A549 (cell line): ENCODE data around the gene SLC16A4. TPM values are rescaled to one million over a fixed set of nuclear protein-coding genes. Genes with fewer than 3 reads are reported as not detected.

ENCODE experiments used
- ATAC-seq, 2 experiments: fragments of 200-7000 bp in 1 of 2; fragments of >200 bp in 1 of 2; cut with Nextera tagmentation in 1 of 2; cut with Tn5 transposase in 1 of 2; 3 replicates each; pipeline versions ENCODE4 v1.8.0 to v1.9.1; 2018 to 2020; ENCODE audit warnings: mild to moderate bottlenecking in 1 of 2, moderate library complexity in 1 of 2
- CTCF ChIA-PET: fragments of 300-600 bp; sonication (Branson Sonifier 250); formaldehyde crosslinking; extraction: SDS; loops from one replicate; lab custom pipeline; 2021; ENCODE audit warnings: antibody characterized with exemption, inconsistent platforms; lab: Yijun Ruan, JAX
- POLR2A ChIA-PET: fragments of 350-600 bp; formaldehyde crosslinking; extraction: SDS; loops from one replicate; lab custom pipeline; 2021; ENCODE audit warnings: antibody characterized with exemption, inconsistent platforms; lab: Yijun Ruan, JAX
- DNase-seq, 2 experiments: peaks; one replicate each; pipeline versions ENCODE4 v3.0.0 to v3.0.0-alpha.2; 2011 to 2016; ENCODE audit warnings: low read depth in 1 of 2, low spot score in 1 of 2
- FAIRE-seq: peaks from 2 replicates; lab custom pipeline; 2011; peaks lifted over from hg19 to GRCh38; lab: Jason Lieb, UNC
- H3K27ac ChIP-seq, 2 experiments: fragments of >200 bp; sonication (Bioruptor Twin); formaldehyde crosslinking; 3 replicates each; pipeline ENCODE4 v1.5.1; 2016 to 2017
- H3K4me1 ChIP-seq: fragments of >200 bp; sonication (Bioruptor Twin); formaldehyde crosslinking; 3 replicates; pipeline ENCODE4 v1.6.1; 2016
- H3K4me2 ChIP-seq: fragments of >200 bp; sonication (Bioruptor Twin); formaldehyde crosslinking; 3 replicates; pipeline ENCODE4 v1.6.1; 2016
- H3K4me3 ChIP-seq: fragments of >200 bp; sonication (Bioruptor Twin); formaldehyde crosslinking; 3 replicates; pipeline ENCODE4 v1.5.1; 2016
- H3K9me3 ChIP-seq: fragments of >200 bp; sonication (Bioruptor Twin); formaldehyde crosslinking; 3 replicates; pipeline ENCODE4 v1.6.1; 2016
- ATOH8 ChIP-seq: fragments of 250-450 bp; sonication (Bioruptor Pico); IDR thresholded peaks from 2 replicates; pipeline ENCODE4 v1.5.0; 2020; ENCODE audit warnings: low read depth, mild to moderate bottlenecking, moderate library complexity
- CEBPB ChIP-seq, 2 experiments: fragments of >200 bp in 1 of 2; sonication (Bioruptor Twin) in 1 of 2; formaldehyde crosslinking in 1 of 2; IDR thresholded peaks; 2 replicates each; pipeline ENCODE4 v1.6.1; 2012 to 2016
- EP300 ChIP-seq, 2 experiments: fragments of >200 bp; sonication (Bioruptor Twin); formaldehyde crosslinking; IDR thresholded peaks; 2 replicates in 1 of 2; 3 replicates in 1 of 2; pipeline ENCODE4 v1.6.1; 2016 to 2017
- ESRRA ChIP-seq: fragments of 150-350 bp; IDR thresholded peaks from 2 replicates; pipeline ENCODE4 v1.6.1; 2014; ENCODE audit warnings: mild to moderate bottlenecking, low read length, borderline replicate concordance
- FOSL2 ChIP-seq, 2 experiments: fragments of 450-650 bp in 1 of 2; fragments of >200 bp in 1 of 2; sonication (Bioruptor Twin) in 1 of 2; formaldehyde crosslinking; IDR thresholded peaks; 2 replicates each; pipeline versions ENCODE4 v1.5.0 to v1.6.1; 2016 to 2020; ENCODE audit warnings: mild to moderate bottlenecking in 1 of 2, moderate library complexity in 1 of 2
- FOXS1 ChIP-seq: fragments of 250-450 bp; sonication (Bioruptor Pico); IDR thresholded peaks from 2 replicates; pipeline ENCODE4 v1.5.0; 2020; ENCODE audit warnings: mild to moderate bottlenecking, moderate library complexity
- HEYL ChIP-seq: fragments of 250-450 bp; sonication (Bioruptor Pico); IDR thresholded peaks from 2 replicates; pipeline ENCODE4 v1.8.0; 2021; ENCODE audit warnings: mild to moderate bottlenecking, moderate library complexity
- HOXB13 ChIP-seq: fragments of 250-450 bp; sonication (Bioruptor Pico); IDR thresholded peaks from 2 replicates; pipeline ENCODE4 v1.5.0; 2020; ENCODE audit warnings: low read depth, mild to moderate bottlenecking, moderate library complexity
- HOXB5 ChIP-seq: fragments of 250-450 bp; sonication (Bioruptor Pico); IDR thresholded peaks from 2 replicates; pipeline ENCODE4 v1.5.0; 2020; ENCODE audit warnings: mild to moderate bottlenecking, moderate library complexity
- JUN ChIP-seq, 2 experiments: fragments of >200 bp; sonication (Bioruptor Twin); formaldehyde crosslinking; IDR thresholded peaks; 2 replicates in 1 of 2; 3 replicates in 1 of 2; pipeline ENCODE4 v1.6.1; 2016 to 2017
- MAFK ChIP-seq: fragments of 450-650 bp; IDR thresholded peaks from 2 replicates; pipeline ENCODE4 v1.6.1; 2014; ENCODE audit not compliant: partially characterized antibody
- MYC ChIP-seq: IDR thresholded peaks from 2 replicates; pipeline ENCODE4 v1.6.1; 2012; ENCODE audit warnings: mild to moderate bottlenecking, inconsistent platforms, low read length, improper control_type of control experiment, borderline replicate concordance
- NFE2L2 ChIP-seq: fragments of 150-350 bp; conservative IDR thresholded peaks from 2 replicates; pipeline ENCODE4 v1.6.1; 2014; ENCODE audit warnings: low read length
- NPAS2 ChIP-seq: fragments of 250-450 bp; sonication (Bioruptor Pico); IDR thresholded peaks from 2 replicates; pipeline ENCODE4 v1.8.0; 2022; ENCODE audit warnings: mild to moderate bottlenecking, moderate library complexity, borderline replicate concordance
- PBX3 ChIP-seq: IDR thresholded peaks from 2 replicates; pipeline ENCODE4 v1.6.1; 2012
- PHF8 ChIP-seq: fragments of 200-600 bp; sonication (generic); IDR thresholded peaks from 2 replicates; pipeline ENCODE4 v1.6.1; 2016; ENCODE audit warnings: low read depth, mild to moderate bottlenecking, antibody characterized with exemption, moderate library complexity, borderline replicate concordance
- POLR2A ChIP-seq: IDR thresholded peaks from 2 replicates; pipeline ENCODE4 v1.6.1; 2012; ENCODE audit warnings: mild to moderate bottlenecking, low read length
- RFX5 ChIP-seq: fragments of 450-650 bp; IDR thresholded peaks from 2 replicates; pipeline ENCODE4 v1.7.1; 2014; ENCODE audit warnings: antibody characterized with exemption, mild to moderate bottlenecking, moderate library complexity
- SMC3 ChIP-seq: fragments of >200 bp; sonication (Bioruptor Twin); formaldehyde crosslinking; IDR thresholded peaks from 3 replicates; pipeline ENCODE4 v1.6.1; 2018; ENCODE audit warnings: inconsistent platforms
- TP53 ChIP-seq: fragments of 250-450 bp; sonication (Bioruptor Pico); IDR thresholded peaks from 2 replicates; pipeline ENCODE4 v1.5.0; 2021; ENCODE audit warnings: mild to moderate bottlenecking, moderate library complexity
- USF2 ChIP-seq: fragments of 450-650 bp; IDR thresholded peaks from 2 replicates; pipeline ENCODE4 v1.6.1; 2014; ENCODE audit warnings: antibody characterized with exemption
- ZSCAN20 ChIP-seq: fragments of 250-450 bp; sonication (Bioruptor Pico); IDR thresholded peaks from 2 replicates; pipeline ENCODE4 v1.8.0; 2022; ENCODE audit warnings: mild to moderate bottlenecking, moderate library complexity
- WGBS: methylation state at CpG from one replicate; pipeline ENCODE4 v1.1.6; 2017; ENCODE audit errors: missing lambda C conversion rate; 5-methylcytosine and 5-hydroxymethylcytosine counted together
- polyA plus RNA-seq, 4 experiments: library from polyadenylated mRNA; depleted of rRNA in 3 of 4; stranded (reverse); fragments of >200 nt; fragmentation: RNase III in 1 of 4; extraction: RNeasy Plus Mini Kit Qiagen cat#74134 plus additional on column Dnase treatment in 1 of 4; gene quantifications; 2 replicates in 3 of 4; 3 replicates in 1 of 4; pipeline ENCODE4 v1.2.3, GENCODE V29; 2011 to 2017
- TF ChIP-seq, protein P1 (sequence below): fragments of 250-450 bp; sonication (Bioruptor Pico); IDR thresholded peaks from 2 replicates; pipeline ENCODE4 v1.5.0; 2021; ENCODE audit warnings: mild to moderate bottlenecking, moderate library complexity, borderline replicate concordance
- TF ChIP-seq, protein P2 (sequence below): IDR thresholded peaks from 2 replicates; pipeline ENCODE4 v1.6.1; 2012
- TF ChIP-seq, protein P3 (sequence below): fragments of >200 bp; sonication (Bioruptor Twin); formaldehyde crosslinking; IDR thresholded peaks from 3 replicates; pipeline ENCODE4 v1.6.1; 2016
- TF ChIP-seq, protein P4 (sequence below): fragments of >200 bp; sonication (Bioruptor Twin); formaldehyde crosslinking; IDR thresholded peaks from 3 replicates; pipeline ENCODE4 v1.5.1; 2016

Gene SLC16A4
- polyA plus RNA-seq, 2 of the 4 experiments (the other 2 are of a cell fraction), result 61.0 to 176 TPM

DNA sequence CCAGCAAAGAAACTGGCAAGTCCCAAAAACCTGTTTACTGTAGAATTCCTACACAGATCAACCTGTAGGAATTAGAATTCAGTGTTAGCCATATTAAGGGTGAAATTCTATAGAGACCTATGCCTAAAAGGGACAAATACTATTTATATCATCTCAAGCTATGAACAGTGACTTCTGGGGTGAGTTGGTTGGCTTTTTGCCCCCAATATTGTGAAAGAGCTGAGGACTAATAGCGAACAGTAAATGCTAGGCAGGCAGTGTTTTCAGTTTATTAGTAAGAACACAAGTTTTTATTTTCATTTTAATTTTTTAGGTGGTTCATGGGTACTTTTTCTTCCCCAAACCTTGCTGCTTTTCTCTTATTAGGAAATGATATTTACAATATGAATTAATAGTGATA lies 15.3 kb downstream of the SLC16A4 start:
- TF ChIP-seq NFE2L2 (no peak), HEYL (CRISPR knock-in tag) (no peak), MYC (no peak), HOXB5 (CRISPR knock-in tag) (no peak), PHF8 (no peak), EP300 (IDR thresholded peaks at IDR 0.05) (no peak), ATOH8 (CRISPR knock-in tag) (no peak)
- TF ChIP-seq, protein P1, sequence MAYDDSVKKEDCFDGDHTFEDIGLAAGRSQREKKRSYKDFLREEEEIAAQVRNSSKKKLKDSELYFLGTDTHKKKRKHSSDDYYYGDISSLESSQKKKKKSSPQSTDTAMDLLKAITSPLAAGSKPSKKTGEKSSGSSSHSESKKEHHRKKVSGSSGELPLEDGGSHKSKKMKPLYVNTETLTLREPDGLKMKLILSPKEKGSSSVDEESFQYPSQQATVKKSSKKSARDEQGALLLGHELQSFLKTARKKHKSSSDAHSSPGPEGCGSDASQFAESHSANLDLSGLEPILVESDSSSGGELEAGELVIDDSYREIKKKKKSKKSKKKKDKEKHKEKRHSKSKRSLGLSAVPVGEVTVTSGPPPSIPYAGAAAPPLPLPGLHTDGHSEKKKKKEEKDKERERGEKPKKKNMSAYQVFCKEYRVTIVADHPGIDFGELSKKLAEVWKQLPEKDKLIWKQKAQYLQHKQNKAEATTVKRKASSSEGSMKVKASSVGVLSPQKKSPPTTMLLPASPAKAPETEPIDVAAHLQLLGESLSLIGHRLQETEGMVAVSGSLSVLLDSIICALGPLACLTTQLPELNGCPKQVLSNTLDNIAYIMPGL (CRISPR knock-in tag), result no peak
- no peak for ATAC-seq
- FAIRE-seq, result no peak
- DNase-seq, result no peak
- Histone ChIP-seq H3K4me2 (no peak overlapping the region), H3K27ac (no peak overlapping the region), H3K4me3 (no peak overlapping the region), H3K4me1 (peaks cover 14% of the 10 kb centered on the region; the same call in 2 of the 3 replicates), H3K9me3 (no peaks in the 10 kb centered on the region)
- 93% methylated on average over 1 of the region's 1 CpG for WGBS
- POLR2A ChIA-PET, result no interaction called here
- CTCF ChIA-PET, result no interaction called here

- peak; percentile 74 to 76; a peak in 4 of 6 replicates for ATAC-seq
- peaks cover 16% of the 10 kb centered on the region; the same call in 2 of the 3 replicates for H3K4me1 ChIP-seq
- no peak for TF ChIP-seq FOSL2 (IDR thresholded peaks at IDR 0.05)
- TF ChIP-seq FOSL2 (CRISPR knock-in tag; IDR thresholded peaks at IDR 0.05), result 0 out of 2 replicates have a peak, but pooled peaks have one; percentile 24
- TF ChIP-seq FOXS1, result no peak
- no peak overlapping the region for H3K4me3 ChIP-seq
- WGBS, result 5% methylated on average over 1 of the region's 1 CpG
- DNase-seq, result no peak
- no peak overlapping the region for H3K27ac ChIP-seq
- ChIA-PET POLR2A (no interaction called here), CTCF (interaction anchor here (0.7 kb wide), 2 partner anchors 16 to 22 kb away, joined by 3 to 5 read pairs; no protein-coding TSS in a partner anchor)
- H3K4me2 ChIP-seq, result no peak overlapping the region
- no peak for FAIRE-seq
- H3K9me3 ChIP-seq, result no peaks in the 10 kb centered on the region
Observed at GRCh38 chr1:110370827-110371226, 20.0 kb downstream of the SLC16A4 start.

GRCh38 chr1:110364221-110364620 lies 26.6 kb downstream of the SLC16A4 start:
- Histone ChIP-seq H3K27ac (no peak overlapping the region), H3K4me1 (no peaks in the 10 kb centered on the region), H3K4me3 (no peak overlapping the region), H3K9me3 (no peaks in the 10 kb centered on the region), H3K4me2 (no peak overlapping the region)
- FAIRE-seq (no peak), DNase-seq (no peak), ATAC-seq (no peak)
- TF ChIP-seq, protein P2, sequence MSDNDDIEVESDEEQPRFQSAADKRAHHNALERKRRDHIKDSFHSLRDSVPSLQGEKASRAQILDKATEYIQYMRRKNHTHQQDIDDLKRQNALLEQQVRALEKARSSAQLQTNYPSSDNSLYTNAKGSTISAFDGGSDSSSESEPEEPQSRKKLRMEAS, result no peak
- TF ChIP-seq NPAS2 (CRISPR knock-in tag) (no peak), ZSCAN20 (CRISPR knock-in tag) (no peak), SMC3 (no peak), JUN (IDR thresholded peaks at IDR 0.05) (no peak), TP53 (CRISPR knock-in tag) (no peak), EP300 (IDR thresholded peaks at IDR 0.05) (no peak), HEYL (CRISPR knock-in tag) (no peak), CEBPB (IDR thresholded peaks at IDR 0.05) (no peak), ESRRA (no peak), USF2 (no peak), MAFK (no peak), RFX5 (no peak), HOXB13 (CRISPR knock-in tag) (no peak), POLR2A (no peak), PBX3 (no peak)
- TF ChIP-seq, protein P3, sequence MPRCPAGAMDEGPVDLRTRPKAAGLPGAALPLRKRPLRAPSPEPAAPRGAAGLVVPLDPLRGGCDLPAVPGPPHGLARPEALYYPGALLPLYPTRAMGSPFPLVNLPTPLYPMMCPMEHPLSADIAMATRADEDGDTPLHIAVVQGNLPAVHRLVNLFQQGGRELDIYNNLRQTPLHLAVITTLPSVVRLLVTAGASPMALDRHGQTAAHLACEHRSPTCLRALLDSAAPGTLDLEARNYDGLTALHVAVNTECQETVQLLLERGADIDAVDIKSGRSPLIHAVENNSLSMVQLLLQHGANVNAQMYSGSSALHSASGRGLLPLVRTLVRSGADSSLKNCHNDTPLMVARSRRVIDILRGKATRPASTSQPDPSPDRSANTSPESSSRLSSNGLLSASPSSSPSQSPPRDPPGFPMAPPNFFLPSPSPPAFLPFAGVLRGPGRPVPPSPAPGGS, result no peak
- TF ChIP-seq, protein P4, sequence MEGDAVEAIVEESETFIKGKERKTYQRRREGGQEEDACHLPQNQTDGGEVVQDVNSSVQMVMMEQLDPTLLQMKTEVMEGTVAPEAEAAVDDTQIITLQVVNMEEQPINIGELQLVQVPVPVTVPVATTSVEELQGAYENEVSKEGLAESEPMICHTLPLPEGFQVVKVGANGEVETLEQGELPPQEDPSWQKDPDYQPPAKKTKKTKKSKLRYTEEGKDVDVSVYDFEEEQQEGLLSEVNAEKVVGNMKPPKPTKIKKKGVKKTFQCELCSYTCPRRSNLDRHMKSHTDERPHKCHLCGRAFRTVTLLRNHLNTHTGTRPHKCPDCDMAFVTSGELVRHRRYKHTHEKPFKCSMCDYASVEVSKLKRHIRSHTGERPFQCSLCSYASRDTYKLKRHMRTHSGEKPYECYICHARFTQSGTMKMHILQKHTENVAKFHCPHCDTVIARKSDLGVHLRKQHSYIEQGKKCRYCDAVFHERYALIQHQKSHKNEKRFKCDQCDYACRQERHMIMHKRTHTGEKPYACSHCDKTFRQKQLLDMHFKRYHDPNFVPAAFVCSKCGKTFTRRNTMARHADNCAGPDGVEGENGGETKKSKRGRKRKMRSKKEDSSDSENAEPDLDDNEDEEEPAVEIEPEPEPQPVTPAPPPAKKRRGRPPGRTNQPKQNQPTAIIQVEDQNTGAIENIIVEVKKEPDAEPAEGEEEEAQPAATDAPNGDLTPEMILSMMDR, result no peak
- ChIA-PET CTCF (no interaction called here), POLR2A (no interaction called here)
- 92% methylated on average over 3 of the region's 3 CpGs for WGBS
